Osteocyte (in vitro differentiated cells): ENCODE data around the gene MAPRE2. TPM values are rescaled to one million over a fixed set of nuclear protein-coding genes. Genes with fewer than 3 reads are reported as not detected.

Source experiments
- DNase-seq: peaks from one replicate; pipeline ENCODE4 v3.0.0; 2021; ENCODE audit warnings: mixed read lengths; ENCODE audit not compliant: unreplicated experiment; ENCODE audit errors: extremely low spot score
- H3K27ac Mint-ChIP-seq: one replicate; pipeline ENCODE4 v1.8.0; 2021; ENCODE audit warnings: mild to moderate bottlenecking, mixed read lengths; ENCODE audit not compliant: unreplicated experiment
- H3K27me3 Mint-ChIP-seq: one replicate; pipeline ENCODE4 v1.8.0; 2021; ENCODE audit warnings: mixed read lengths; ENCODE audit not compliant: unreplicated experiment
- H3K36me3 Mint-ChIP-seq: one replicate; pipeline ENCODE4 v1.8.0; 2021; ENCODE audit warnings: mixed read lengths; ENCODE audit not compliant: unreplicated experiment
- H3K4me1 Mint-ChIP-seq: one replicate; pipeline ENCODE4 v1.8.0; 2021; ENCODE audit warnings: mixed read lengths; ENCODE audit not compliant: unreplicated experiment
- H3K4me3 Mint-ChIP-seq: one replicate; pipeline ENCODE4 v1.8.0; 2021; ENCODE audit warnings: mild to moderate bottlenecking, moderate library complexity, mixed read lengths; ENCODE audit not compliant: unreplicated experiment
- H3K9me3 Mint-ChIP-seq: one replicate; pipeline ENCODE4 v1.8.0; 2021; ENCODE audit warnings: mixed read lengths; ENCODE audit not compliant: unreplicated experiment
- total RNA-seq: library from RNA; stranded (reverse); gene quantifications from 2 replicates; pipeline ENCODE4 v1.2.1, GENCODE V29; 2021
- TF ChIP-seq, protein P1 (sequence below): fragments of 200-600 bp; sonication (generic); IDR thresholded peaks from 2 replicates; pipeline ENCODE4 v1.5.0; 2021; ENCODE audit warnings: antibody characterized with exemption, mild to moderate bottlenecking, moderate library complexity

Gene MAPRE2
- total RNA-seq, 1 donor from 2014 or later: 50.0 TPM

GRCh38 chr18:35051641-35052377 is 10.6 kb downstream of the MAPRE2 start:
- no peak overlapping the region for H3K4me3 Mint-ChIP-seq
- peaks cover 6% of the 10 kb centered on the region for H3K36me3 Mint-ChIP-seq
- TF ChIP-seq, protein P1, sequence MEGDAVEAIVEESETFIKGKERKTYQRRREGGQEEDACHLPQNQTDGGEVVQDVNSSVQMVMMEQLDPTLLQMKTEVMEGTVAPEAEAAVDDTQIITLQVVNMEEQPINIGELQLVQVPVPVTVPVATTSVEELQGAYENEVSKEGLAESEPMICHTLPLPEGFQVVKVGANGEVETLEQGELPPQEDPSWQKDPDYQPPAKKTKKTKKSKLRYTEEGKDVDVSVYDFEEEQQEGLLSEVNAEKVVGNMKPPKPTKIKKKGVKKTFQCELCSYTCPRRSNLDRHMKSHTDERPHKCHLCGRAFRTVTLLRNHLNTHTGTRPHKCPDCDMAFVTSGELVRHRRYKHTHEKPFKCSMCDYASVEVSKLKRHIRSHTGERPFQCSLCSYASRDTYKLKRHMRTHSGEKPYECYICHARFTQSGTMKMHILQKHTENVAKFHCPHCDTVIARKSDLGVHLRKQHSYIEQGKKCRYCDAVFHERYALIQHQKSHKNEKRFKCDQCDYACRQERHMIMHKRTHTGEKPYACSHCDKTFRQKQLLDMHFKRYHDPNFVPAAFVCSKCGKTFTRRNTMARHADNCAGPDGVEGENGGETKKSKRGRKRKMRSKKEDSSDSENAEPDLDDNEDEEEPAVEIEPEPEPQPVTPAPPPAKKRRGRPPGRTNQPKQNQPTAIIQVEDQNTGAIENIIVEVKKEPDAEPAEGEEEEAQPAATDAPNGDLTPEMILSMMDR: no peak
- H3K27me3 Mint-ChIP-seq: no peaks in the 10 kb centered on the region
- H3K4me1 Mint-ChIP-seq: peaks cover 41% of the 10 kb centered on the region
- H3K9me3 Mint-ChIP-seq: no peaks in the 10 kb centered on the region
- H3K27ac Mint-ChIP-seq: peak overlapping the region; percentile 95
- no peak for DNase-seq

DNA sequence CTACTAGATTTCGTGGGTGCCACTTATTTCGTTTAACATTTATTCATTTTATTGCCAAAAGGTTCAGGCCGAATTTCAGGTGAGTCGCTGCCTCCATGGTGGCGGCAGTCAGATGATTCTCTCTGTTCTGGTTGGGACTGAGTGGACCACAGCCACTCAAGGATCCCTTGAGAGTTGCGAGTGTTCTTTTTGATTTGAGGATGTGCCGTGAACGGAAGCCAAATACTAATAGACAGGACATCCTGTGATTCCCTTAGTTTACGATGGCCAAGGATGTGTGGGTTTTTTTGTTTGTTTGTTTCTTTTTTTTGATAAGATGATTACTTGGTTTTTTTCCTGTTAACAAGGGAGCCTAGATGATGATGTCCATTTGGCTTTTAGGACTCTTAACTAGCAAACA is 13.2 kb downstream of the MAPRE2 start:
- Mint-ChIP-seq H3K4me1 (peaks cover 45% of the 10 kb centered on the region), H3K4me3 (no peak overlapping the region), H3K9me3 (no peaks in the 10 kb centered on the region), H3K27ac (no peak overlapping the region), H3K27me3 (no peaks in the 10 kb centered on the region), H3K36me3 (peaks cover 2% of the 10 kb centered on the region)
- TF ChIP-seq, protein P1: no peak
- no peak for DNase-seq

GRCh38 chr18:35055105-35055504 is 13.9 kb downstream of the MAPRE2 start:
- Mint-ChIP-seq H3K27me3 (no peaks in the 10 kb centered on the region), H3K9me3 (no peaks in the 10 kb centered on the region), H3K4me3 (no peak overlapping the region), H3K4me1 (peaks cover 45% of the 10 kb centered on the region), H3K36me3 (peaks cover 2% of the 10 kb centered on the region), H3K27ac (no peak overlapping the region)
- TF ChIP-seq, protein P1: no peak
- DNase-seq: no peak

- no peak overlapping the region for H3K4me3 Mint-ChIP-seq
- no peaks in the 10 kb centered on the region for H3K27me3 Mint-ChIP-seq
- H3K4me1 Mint-ChIP-seq: peaks cover 45% of the 10 kb centered on the region
- TF ChIP-seq, protein P1: no peak
- no peak overlapping the region for H3K27ac Mint-ChIP-seq
- H3K9me3 Mint-ChIP-seq: no peaks in the 10 kb centered on the region
- peaks cover 2% of the 10 kb centered on the region for H3K36me3 Mint-ChIP-seq
- no peak for DNase-seq
Observed at GRCh38 chr18:35055726-35056125, 14.5 kb downstream of the MAPRE2 start.

DNA sequence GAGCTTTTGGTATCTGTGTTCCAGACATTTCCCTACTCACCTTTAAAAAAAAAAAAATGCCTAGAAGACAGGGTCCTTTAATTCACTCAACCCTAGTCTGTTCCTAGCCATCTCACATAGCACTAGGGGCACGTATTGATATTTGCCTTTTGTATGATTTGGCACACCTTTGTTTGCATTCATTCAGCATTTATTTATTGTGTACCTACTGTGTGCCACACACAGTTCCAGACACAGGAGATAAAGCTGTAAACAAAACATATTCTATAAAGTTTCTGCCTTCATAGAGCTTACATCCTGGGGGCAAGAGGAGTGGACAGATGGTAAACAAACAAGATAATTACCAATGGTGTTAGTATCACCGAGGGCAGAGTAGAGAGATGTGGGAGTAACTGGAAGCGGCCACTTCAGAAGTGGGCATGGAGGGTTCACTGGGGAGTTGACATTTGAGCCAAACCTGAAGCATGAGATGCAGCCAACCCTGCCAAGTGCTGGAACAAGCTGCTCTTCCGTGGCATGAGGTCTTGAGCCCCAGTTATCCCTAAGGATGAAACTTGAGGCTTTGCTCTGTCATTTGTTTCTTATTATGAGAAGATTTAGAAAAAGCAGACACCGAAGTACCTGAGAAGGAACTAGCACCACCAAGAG is 18.2 kb downstream of the MAPRE2 start:
- peaks cover 4% of the 10 kb centered on the region for H3K36me3 Mint-ChIP-seq
- no peaks in the 10 kb centered on the region for H3K9me3 Mint-ChIP-seq
- H3K27me3 Mint-ChIP-seq: no peaks in the 10 kb centered on the region
- H3K27ac Mint-ChIP-seq: no peak overlapping the region
- H3K4me3 Mint-ChIP-seq: no peak overlapping the region
- peaks cover 39% of the 10 kb centered on the region for H3K4me1 Mint-ChIP-seq
- no peak for DNase-seq
- TF ChIP-seq, protein P1: no peak
